ENCODE measurements around the gene SLC37A4.

The SLC37A4 gene

DNA sequence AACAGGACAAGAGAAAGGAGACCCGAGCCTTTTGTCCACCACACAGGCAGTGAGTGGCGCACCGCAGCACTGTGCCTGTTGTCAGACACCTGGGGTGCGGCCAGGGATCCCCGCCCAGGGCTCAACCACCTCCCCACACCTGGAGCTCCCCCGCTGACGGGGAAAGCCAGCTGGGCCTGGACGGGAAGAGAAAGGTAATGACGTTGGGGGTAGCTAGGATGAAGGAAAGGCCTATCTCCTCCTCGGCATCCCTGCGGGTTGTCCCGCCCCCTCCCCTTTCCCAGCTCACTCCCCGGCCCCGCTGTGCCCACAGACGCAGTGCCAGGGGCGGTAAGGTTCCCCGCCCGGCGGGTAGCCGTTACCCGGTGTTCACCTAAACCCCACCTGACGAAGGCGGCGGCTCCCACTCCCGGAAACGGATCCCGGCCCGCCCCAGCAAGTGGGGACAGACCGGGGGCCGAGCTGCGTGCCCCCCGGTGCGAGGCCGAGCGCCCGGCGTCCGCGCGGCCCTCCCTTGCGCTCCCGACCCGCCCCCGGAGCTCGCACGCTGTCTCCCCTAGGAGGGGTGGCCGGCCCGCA is 25.8 kb upstream of the SLC37A4 start:
- Histone ChIP-seq H3K4me1 (ENCODE audit: control insufficient read depth, insufficient read depth, low read length, poor library complexity, severe bottlenecking) (peaks cover 22% of the 10 kb centered on the region), H3K36me3 (ENCODE audit: control insufficient read depth, insufficient read depth, low read length) (peaks cover 35% of the 10 kb centered on the region), H3K9me3 (ENCODE audit: control insufficient read depth, low read length) (no peaks in the 10 kb centered on the region), H3K4me3 (ENCODE audit: insufficient read depth, low read depth, low read length, poor library complexity, severe bottlenecking) (peak overlapping the region; percentile 89), H3K27ac (ENCODE audit: insufficient read depth, low read length, poor library complexity, severe bottlenecking) (peak overlapping the region; percentile 91), H3K27me3 (replicated peaks; ENCODE audit: control insufficient read depth, insufficient read depth, low read length, poor library complexity, severe bottlenecking) (no peaks in the 10 kb centered on the region)
- peak; percentile 46 to 56 (median 51) for DNase-seq

DNA sequence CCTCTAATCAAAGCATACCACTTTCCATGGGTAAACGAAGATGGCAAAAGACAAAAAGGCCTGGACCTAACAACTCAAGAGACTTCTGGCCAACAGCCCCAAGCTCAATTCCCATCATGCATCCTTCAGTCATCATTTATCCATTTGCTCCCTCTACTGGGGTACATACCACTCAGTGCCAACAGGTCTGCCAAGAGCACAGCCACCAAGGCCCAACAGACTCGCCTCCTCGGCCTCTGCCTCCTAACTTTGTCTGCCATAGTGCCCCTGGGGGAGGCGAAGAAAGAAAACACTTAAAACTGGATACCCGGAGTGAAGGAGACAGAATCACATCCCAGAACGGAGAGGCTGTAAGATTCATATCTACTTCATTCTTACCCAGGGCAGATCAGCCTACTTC is 25.2 kb upstream of the SLC37A4 start:
- Histone ChIP-seq H3K4me1 (ENCODE audit: control insufficient read depth, insufficient read depth, low read length, poor library complexity, severe bottlenecking) (peaks cover 22% of the 10 kb centered on the region), H3K36me3 (ENCODE audit: control insufficient read depth, insufficient read depth, low read length) (peaks cover 41% of the 10 kb centered on the region), H3K9me3 (ENCODE audit: control insufficient read depth, low read length) (no peaks in the 10 kb centered on the region), H3K27me3 (replicated peaks; ENCODE audit: control insufficient read depth, insufficient read depth, low read length, poor library complexity, severe bottlenecking) (no peaks in the 10 kb centered on the region), H3K4me3 (ENCODE audit: insufficient read depth, low read depth, low read length, poor library complexity, severe bottlenecking) (peak overlapping the region; percentile 89), H3K27ac (ENCODE audit: insufficient read depth, low read length, poor library complexity, severe bottlenecking) (peak overlapping the region; percentile 91)
- DNase-seq, result no peak

DNA sequence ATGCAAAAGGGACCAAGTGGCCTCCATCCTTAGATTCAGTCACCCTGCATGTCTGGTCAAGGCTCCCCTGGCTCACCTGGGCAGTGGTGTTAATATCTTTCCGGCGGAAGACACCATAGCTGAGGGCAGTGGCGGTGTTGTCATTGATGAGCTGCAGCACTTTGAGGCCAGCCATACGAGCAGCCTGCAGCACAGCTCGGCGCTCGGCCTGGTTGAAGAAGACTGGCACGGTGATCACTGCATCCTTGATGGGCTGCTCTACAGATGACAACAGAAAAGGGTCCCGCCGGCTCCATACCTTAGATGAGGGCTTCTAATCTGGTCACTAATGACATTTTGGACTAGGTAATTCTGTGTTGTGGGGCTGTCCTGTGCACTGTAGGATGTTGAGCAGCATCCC is 23.7 kb upstream of the SLC37A4 start:
- no peak overlapping the region for H3K4me3 ChIP-seq (ENCODE audit: insufficient read depth, low read depth, low read length, poor library complexity, severe bottlenecking)
- peaks cover 54% of the 10 kb centered on the region for H3K36me3 ChIP-seq (ENCODE audit: control insufficient read depth, insufficient read depth, low read length)
- no peak for DNase-seq
- peaks cover 22% of the 10 kb centered on the region for H3K4me1 ChIP-seq (ENCODE audit: control insufficient read depth, insufficient read depth, low read length, poor library complexity, severe bottlenecking)
- no peaks in the 10 kb centered on the region for H3K27me3 ChIP-seq (replicated peaks; ENCODE audit: control insufficient read depth, insufficient read depth, low read length, poor library complexity, severe bottlenecking)
- H3K9me3 ChIP-seq (ENCODE audit: control insufficient read depth, low read length), result no peaks in the 10 kb centered on the region
- H3K27ac ChIP-seq (ENCODE audit: insufficient read depth, low read length, poor library complexity, severe bottlenecking), result no peak overlapping the region

DNA sequence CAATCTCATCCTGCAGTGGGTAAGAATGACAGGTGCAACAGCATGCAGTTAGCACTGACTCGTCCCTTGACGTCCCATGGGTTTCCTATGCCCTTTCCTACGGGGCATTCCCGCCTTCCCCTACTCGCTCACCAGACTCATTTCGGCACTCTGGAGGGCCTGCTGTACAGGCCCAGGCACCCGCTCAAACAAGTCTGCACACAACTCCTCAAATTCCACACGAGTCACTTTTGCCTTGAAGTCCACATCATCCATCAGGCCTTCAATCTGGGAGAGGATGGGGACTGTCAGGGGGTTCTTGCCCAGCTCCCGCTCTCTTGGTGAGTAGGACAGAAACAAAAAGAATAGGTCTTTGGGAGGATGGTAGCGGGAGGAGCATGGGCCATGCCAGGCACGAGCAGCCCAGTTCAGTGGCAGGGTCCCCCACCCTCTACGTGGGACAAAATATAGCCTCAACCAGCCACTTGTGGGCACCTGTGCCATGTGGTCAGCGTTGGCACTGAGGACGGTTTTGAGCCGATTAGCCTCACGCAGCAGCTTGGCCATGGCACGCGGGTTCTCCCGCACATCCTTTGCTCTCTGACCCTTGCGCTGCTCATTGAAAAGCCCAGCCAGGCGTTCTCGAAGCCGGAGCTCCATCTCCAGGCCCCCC is 21.6 kb upstream of the SLC37A4 start:
- Histone ChIP-seq H3K27ac (ENCODE audit: insufficient read depth, low read length, poor library complexity, severe bottlenecking) (no peak overlapping the region), H3K27me3 (replicated peaks; ENCODE audit: control insufficient read depth, insufficient read depth, low read length, poor library complexity, severe bottlenecking) (no peaks in the 10 kb centered on the region), H3K9me3 (ENCODE audit: control insufficient read depth, low read length) (no peaks in the 10 kb centered on the region), H3K36me3 (ENCODE audit: control insufficient read depth, insufficient read depth, low read length) (peaks cover 76% of the 10 kb centered on the region), H3K4me1 (ENCODE audit: control insufficient read depth, insufficient read depth, low read length, poor library complexity, severe bottlenecking) (peaks cover 12% of the 10 kb centered on the region), H3K4me3 (ENCODE audit: insufficient read depth, low read depth, low read length, poor library complexity, severe bottlenecking) (no peak overlapping the region)
- DNase-seq, result no peak

- H3K36me3 ChIP-seq (ENCODE audit: control insufficient read depth, insufficient read depth, low read length), result peaks cover 81% of the 10 kb centered on the region
- peaks cover 12% of the 10 kb centered on the region for H3K4me1 ChIP-seq (ENCODE audit: control insufficient read depth, insufficient read depth, low read length, poor library complexity, severe bottlenecking)
- H3K27ac ChIP-seq (ENCODE audit: insufficient read depth, low read length, poor library complexity, severe bottlenecking), result no peak overlapping the region
- no peaks in the 10 kb centered on the region for H3K27me3 ChIP-seq (replicated peaks; ENCODE audit: control insufficient read depth, insufficient read depth, low read length, poor library complexity, severe bottlenecking)
- H3K4me3 ChIP-seq (ENCODE audit: insufficient read depth, low read depth, low read length, poor library complexity, severe bottlenecking), result no peak overlapping the region
- DNase-seq, result no peak
- H3K9me3 ChIP-seq (ENCODE audit: control insufficient read depth, low read length), result no peaks in the 10 kb centered on the region
Observed at GRCh38 chr11:119051440-119052162, 20.9 kb upstream of the SLC37A4 start.

GRCh38 chr11:119049081-119049480 is 18.4 kb upstream of the SLC37A4 start:
- no peak overlapping the region for H3K4me3 ChIP-seq (ENCODE audit: insufficient read depth, low read depth, low read length, poor library complexity, severe bottlenecking)
- H3K36me3 ChIP-seq (ENCODE audit: control insufficient read depth, insufficient read depth, low read length), result peaks cover 84% of the 10 kb centered on the region

DNA sequence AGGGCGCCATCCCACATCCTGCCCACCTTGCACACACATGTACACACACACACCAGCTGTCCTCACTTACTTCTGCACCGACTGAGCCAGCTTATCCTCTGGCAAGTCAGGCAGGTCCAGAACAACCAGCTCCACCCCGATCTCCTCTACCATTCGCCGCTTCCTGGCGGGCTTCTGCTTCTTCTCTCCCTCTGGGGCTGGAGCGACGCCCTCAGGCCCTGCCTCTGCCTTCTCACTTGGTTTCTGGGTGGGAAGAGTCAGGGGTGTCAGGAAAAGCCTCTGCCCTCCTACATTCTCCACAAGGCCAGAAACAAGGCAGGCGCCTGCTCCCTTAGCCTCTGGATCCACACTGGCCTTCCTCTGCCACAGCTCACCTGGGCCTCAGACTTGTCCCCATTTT is 18.0 kb upstream of the SLC37A4 start:
- no peaks in the 10 kb centered on the region for H3K4me1 ChIP-seq (ENCODE audit: control insufficient read depth, insufficient read depth, low read length, poor library complexity, severe bottlenecking)
- H3K27me3 ChIP-seq (replicated peaks; ENCODE audit: control insufficient read depth, insufficient read depth, low read length, poor library complexity, severe bottlenecking), result no peaks in the 10 kb centered on the region
- peaks cover 80% of the 10 kb centered on the region for H3K36me3 ChIP-seq (ENCODE audit: control insufficient read depth, insufficient read depth, low read length)
- H3K27ac ChIP-seq (ENCODE audit: insufficient read depth, low read length, poor library complexity, severe bottlenecking), result no peak overlapping the region
- DNase-seq, result no peak
- H3K4me3 ChIP-seq (ENCODE audit: insufficient read depth, low read depth, low read length, poor library complexity, severe bottlenecking), result no peak overlapping the region
- no peaks in the 10 kb centered on the region for H3K9me3 ChIP-seq (ENCODE audit: control insufficient read depth, low read length)

More at GRCh38 chr11:119049081-119049480, 18.4 kb upstream of the SLC37A4 start:
- no peak for DNase-seq
- no peak overlapping the region for H3K27ac ChIP-seq (ENCODE audit: insufficient read depth, low read length, poor library complexity, severe bottlenecking)
- no peaks in the 10 kb centered on the region for H3K4me1 ChIP-seq (ENCODE audit: control insufficient read depth, insufficient read depth, low read length, poor library complexity, severe bottlenecking)
- H3K27me3 ChIP-seq (replicated peaks; ENCODE audit: control insufficient read depth, insufficient read depth, low read length, poor library complexity, severe bottlenecking), result no peaks in the 10 kb centered on the region
- no peaks in the 10 kb centered on the region for H3K9me3 ChIP-seq (ENCODE audit: control insufficient read depth, low read length)

- Histone ChIP-seq H3K9me3 (ENCODE audit: control insufficient read depth, low read length) (no peaks in the 10 kb centered on the region), H3K36me3 (ENCODE audit: control insufficient read depth, insufficient read depth, low read length) (peaks cover 65% of the 10 kb centered on the region), H3K27ac (ENCODE audit: insufficient read depth, low read length, poor library complexity, severe bottlenecking) (no peak overlapping the region), H3K4me1 (ENCODE audit: control insufficient read depth, insufficient read depth, low read length, poor library complexity, severe bottlenecking) (no peaks in the 10 kb centered on the region), H3K27me3 (replicated peaks; ENCODE audit: control insufficient read depth, insufficient read depth, low read length, poor library complexity, severe bottlenecking) (no peaks in the 10 kb centered on the region), H3K4me3 (ENCODE audit: insufficient read depth, low read depth, low read length, poor library complexity, severe bottlenecking) (no peak overlapping the region)
- no peak for DNase-seq
Observed at GRCh38 chr11:119047205-119047604, 16.5 kb upstream of the SLC37A4 start.

DNA sequence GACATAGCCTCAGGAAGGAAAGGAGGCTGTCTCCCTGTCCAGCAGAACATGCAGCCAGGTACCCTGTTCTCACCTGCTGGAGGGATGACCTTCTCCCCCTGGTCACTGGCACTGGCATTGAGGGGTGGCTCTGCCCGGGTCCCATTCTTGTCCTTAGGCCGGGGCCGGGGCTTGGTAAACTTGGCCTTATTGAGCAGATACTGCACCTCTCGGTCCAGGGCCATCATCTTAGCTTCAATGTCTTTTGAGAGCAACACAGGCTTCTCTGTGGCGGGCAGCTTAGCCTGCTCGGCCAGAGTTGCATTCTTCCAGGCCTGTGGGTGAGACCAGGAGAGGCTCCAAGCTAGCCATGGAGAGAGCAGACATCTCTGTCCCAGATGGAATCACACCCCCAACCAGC is 15.8 kb upstream of the SLC37A4 start:
- no peaks in the 10 kb centered on the region for H3K9me3 ChIP-seq (ENCODE audit: control insufficient read depth, low read length)
- no peak overlapping the region for H3K27ac ChIP-seq (ENCODE audit: insufficient read depth, low read length, poor library complexity, severe bottlenecking)
- no peaks in the 10 kb centered on the region for H3K4me1 ChIP-seq (ENCODE audit: control insufficient read depth, insufficient read depth, low read length, poor library complexity, severe bottlenecking)
- DNase-seq, result no peak
- H3K27me3 ChIP-seq (replicated peaks; ENCODE audit: control insufficient read depth, insufficient read depth, low read length, poor library complexity, severe bottlenecking), result no peaks in the 10 kb centered on the region
- H3K4me3 ChIP-seq (ENCODE audit: insufficient read depth, low read depth, low read length, poor library complexity, severe bottlenecking), result no peak overlapping the region
- H3K36me3 ChIP-seq (ENCODE audit: control insufficient read depth, insufficient read depth, low read length), result peaks cover 58% of the 10 kb centered on the region

GRCh38 chr11:119044708-119045107 is 14.0 kb upstream of the SLC37A4 start:
- Histone ChIP-seq H3K36me3 (ENCODE audit: control insufficient read depth, insufficient read depth, low read length) (peaks cover 42% of the 10 kb centered on the region), H3K27ac (ENCODE audit: insufficient read depth, low read length, poor library complexity, severe bottlenecking) (no peak overlapping the region), H3K4me1 (ENCODE audit: control insufficient read depth, insufficient read depth, low read length, poor library complexity, severe bottlenecking) (no peaks in the 10 kb centered on the region), H3K9me3 (ENCODE audit: control insufficient read depth, low read length) (no peaks in the 10 kb centered on the region), H3K27me3 (replicated peaks; ENCODE audit: control insufficient read depth, insufficient read depth, low read length, poor library complexity, severe bottlenecking) (no peaks in the 10 kb centered on the region), H3K4me3 (ENCODE audit: insufficient read depth, low read depth, low read length, poor library complexity, severe bottlenecking) (no peak overlapping the region)
- no peak for DNase-seq

Measured in effector memory CD4-positive, alpha-beta T cell (primary cell).